Measurements from ENCODE around the gene GARIN5A. TPM values are rescaled to one million over a fixed set of nuclear protein-coding genes. Genes with fewer than 3 reads are reported as not detected.
A peak's percentile ranks its signal among the peaks of the same experiment; 100 is the strongest.

The GARIN5A gene
- total and polyA plus RNA-seq, 2 experiments from 2014 or later, result 0.20 TPM; not detected in 1

DNA sequence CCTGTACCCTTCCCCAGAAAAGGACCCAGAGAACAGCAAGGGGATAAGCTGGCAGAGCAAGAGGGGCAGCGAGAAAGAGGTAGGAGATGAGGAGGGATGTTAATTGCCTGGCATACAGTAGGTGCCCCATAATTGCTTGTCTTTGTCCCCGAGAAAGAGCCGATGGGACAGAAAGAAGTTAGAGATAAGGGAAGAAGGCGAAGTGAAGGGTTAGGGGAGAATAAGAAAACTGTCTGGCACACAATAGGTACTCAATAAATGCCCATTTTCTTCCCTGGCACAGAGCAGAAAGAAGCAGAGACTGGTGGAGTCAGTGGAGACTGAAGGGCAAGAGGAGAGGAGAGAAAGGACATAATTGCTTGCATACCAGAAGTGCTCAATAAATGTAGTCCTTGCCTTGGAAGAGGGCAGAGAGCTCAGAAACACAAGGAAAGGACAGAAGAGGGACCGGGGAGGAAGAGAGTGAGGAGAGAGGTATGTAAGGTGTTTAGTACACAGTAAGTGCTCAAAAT is 18.4 kb upstream of the GARIN5A start:
- Histone ChIP-seq H4K20me1 (ENCODE audit: insufficient read depth) (no peaks in the 10 kb centered on the region), H3K27me3 (replicated peaks; ENCODE audit: insufficient read depth) (peaks cover 11% of the 10 kb centered on the region), H2AFZ (no peak overlapping the region), H3K4me2 (ENCODE audit: unreplicated experiment) (no peak overlapping the region), H3K4me1 (ENCODE audit: insufficient read depth) (no peaks in the 10 kb centered on the region), H3K27ac (no peak overlapping the region), H3K36me3 (ENCODE audit: low read depth) (no peaks in the 10 kb centered on the region), H3K4me3 (no peak overlapping the region), H3K9me2 (ENCODE audit: insufficient read depth) (no peaks in the 10 kb centered on the region), H3K9ac (no peak overlapping the region), H3K9me3 (ENCODE audit: low read depth) (no peaks in the 10 kb centered on the region), H3F3A (ENCODE audit: insufficient read depth) (no peaks in the 10 kb centered on the region), H3K79me2 (ENCODE audit: insufficient read depth) (no peaks in the 10 kb centered on the region)
- in situ Hi-C loops (cut with MboI), result no loop called here
- DNase-seq, result no peak
- TF ChIP-seq EZH2 (IDR thresholded peaks at IDR 0.05; ENCODE audit: insufficient read depth, poor library complexity, severe bottlenecking), result no peak
- 60 to 73% methylated on average over 5 of the region's 5 CpGs for WGBS, 2 experiments (ENCODE audit: low coverage in 1 of 2, low lambda C conversion rate in 2 of 2, missing lambda C conversion rate in 2 of 2)

DNA sequence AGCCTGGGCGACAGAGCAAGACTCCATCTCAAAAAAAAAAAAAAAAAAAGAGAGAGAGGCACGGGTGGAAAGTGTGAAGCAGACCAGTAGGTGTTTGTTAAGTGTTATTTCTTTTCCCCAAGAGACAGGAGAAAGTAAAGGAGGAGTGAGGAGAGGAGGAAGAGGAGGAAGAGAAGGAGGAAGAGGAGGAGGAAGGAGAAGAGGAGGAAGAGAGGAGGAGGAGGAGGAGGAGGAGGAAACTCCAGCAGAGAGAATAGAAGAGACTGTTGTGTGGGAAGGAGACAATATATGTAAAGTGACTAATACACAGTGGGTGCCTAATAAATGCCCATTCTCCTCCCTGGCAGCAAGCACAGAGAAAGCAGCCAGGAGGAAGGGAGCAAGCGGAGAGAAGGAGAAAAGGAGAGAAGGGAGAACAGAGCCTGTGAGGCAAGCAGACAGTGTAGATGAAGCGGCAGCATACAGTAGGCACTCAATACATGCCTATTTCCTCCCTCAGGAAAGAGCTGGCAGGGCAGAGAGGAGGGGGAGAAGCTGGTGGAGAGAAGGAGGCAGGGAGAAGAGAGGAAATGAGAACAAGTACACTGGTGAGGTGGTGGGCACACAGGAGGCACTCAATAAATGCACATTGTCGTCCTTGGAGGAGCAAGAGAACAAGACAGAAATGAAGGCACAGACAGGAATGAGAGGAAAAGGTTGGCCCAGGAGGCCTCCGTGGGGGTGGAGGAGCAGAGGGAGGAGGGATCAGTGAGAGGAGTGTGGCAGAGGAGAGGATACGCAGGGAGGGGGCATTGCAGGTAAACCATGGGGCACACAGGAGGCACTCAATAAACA is 17.8 kb upstream of the GARIN5A start:
- TF ChIP-seq EZH2 (IDR thresholded peaks at IDR 0.05; ENCODE audit: insufficient read depth, poor library complexity, severe bottlenecking) (no peak), EZH2phosphoT487 (IDR thresholded peaks at IDR 0.05; ENCODE audit: insufficient read depth, low read depth) (no peak)
- no peak overlapping the region for H3K9ac ChIP-seq
- no peak overlapping the region for H3K27ac ChIP-seq
- in situ Hi-C loops (cut with MboI), result no loop called here
- no peaks in the 10 kb centered on the region for H3K36me3 ChIP-seq (ENCODE audit: low read depth)
- no peaks in the 10 kb centered on the region for H4K20me1 ChIP-seq (ENCODE audit: insufficient read depth)
- no peaks in the 10 kb centered on the region for H3K79me2 ChIP-seq (ENCODE audit: insufficient read depth)
- WGBS, 2 experiments (ENCODE audit: low coverage in 1 of 2, low lambda C conversion rate in 2 of 2, missing lambda C conversion rate in 2 of 2), result 38 to 39% methylated on average over 5 to 7 of the region's 7 CpGs
- no peaks in the 10 kb centered on the region for H3K4me1 ChIP-seq (ENCODE audit: insufficient read depth)
- no peak overlapping the region for H2AFZ ChIP-seq
- no peak overlapping the region for H3K4me3 ChIP-seq
- H3K9me3 ChIP-seq (ENCODE audit: low read depth), result no peaks in the 10 kb centered on the region
- H3K9me2 ChIP-seq (ENCODE audit: insufficient read depth), result no peaks in the 10 kb centered on the region
- DNase-seq, result no peak
- H3K27me3 ChIP-seq (replicated peaks; ENCODE audit: insufficient read depth), result peaks cover 4% of the 10 kb centered on the region; the same call in 1 of the 2 replicates
- H3F3A ChIP-seq (ENCODE audit: insufficient read depth), result no peaks in the 10 kb centered on the region
- no peak overlapping the region for H3K4me2 ChIP-seq (ENCODE audit: unreplicated experiment)

DNA sequence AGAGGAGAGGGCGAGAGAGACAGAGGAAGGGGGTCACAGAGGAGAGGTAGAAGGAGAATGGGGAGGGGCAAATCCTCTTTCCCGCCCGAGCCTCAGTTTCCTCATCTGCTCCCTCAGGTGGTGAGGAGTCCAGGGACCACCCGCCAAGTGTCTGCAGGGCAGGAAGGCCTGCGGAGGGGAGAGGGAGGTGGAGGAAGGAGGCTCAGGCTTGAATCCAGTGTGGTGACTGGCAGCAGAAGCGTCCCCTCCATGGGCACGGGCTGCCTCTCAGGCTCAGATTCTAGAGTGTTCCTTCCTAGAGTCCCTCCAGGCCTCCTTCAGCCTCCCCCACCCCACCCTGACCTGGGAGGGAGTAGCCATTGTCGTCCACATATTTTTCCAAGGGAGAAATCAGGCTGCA is 16.5 kb upstream of the GARIN5A start:
- Histone ChIP-seq H2AFZ (no peak overlapping the region), H3K4me3 (no peak overlapping the region), H4K20me1 (ENCODE audit: insufficient read depth) (no peaks in the 10 kb centered on the region), H3K27me3 (replicated peaks; ENCODE audit: insufficient read depth) (peaks cover 4% of the 10 kb centered on the region; the same call in 1 of the 2 replicates), H3K79me2 (ENCODE audit: insufficient read depth) (no peaks in the 10 kb centered on the region), H3F3A (ENCODE audit: insufficient read depth) (no peaks in the 10 kb centered on the region), H3K27ac (no peak overlapping the region), H3K9me3 (ENCODE audit: low read depth) (no peaks in the 10 kb centered on the region), H3K36me3 (ENCODE audit: low read depth) (no peaks in the 10 kb centered on the region), H3K4me1 (ENCODE audit: insufficient read depth) (no peaks in the 10 kb centered on the region), H3K9ac (no peak overlapping the region), H3K4me2 (ENCODE audit: unreplicated experiment) (no peak overlapping the region), H3K9me2 (ENCODE audit: insufficient read depth) (no peaks in the 10 kb centered on the region)
- in situ Hi-C loops (cut with MboI), result no loop called here
- 27 to 32% methylated on average over 8 of the region's 8 CpGs for WGBS, 2 experiments (ENCODE audit: low coverage in 1 of 2, low lambda C conversion rate in 2 of 2, missing lambda C conversion rate in 2 of 2)
- TF ChIP-seq EZH2phosphoT487 (IDR thresholded peaks at IDR 0.05; ENCODE audit: insufficient read depth, low read depth) (no peak), EZH2 (IDR thresholded peaks at IDR 0.05; ENCODE audit: insufficient read depth, poor library complexity, severe bottlenecking) (no peak)
- DNase-seq, result no peak

DNA sequence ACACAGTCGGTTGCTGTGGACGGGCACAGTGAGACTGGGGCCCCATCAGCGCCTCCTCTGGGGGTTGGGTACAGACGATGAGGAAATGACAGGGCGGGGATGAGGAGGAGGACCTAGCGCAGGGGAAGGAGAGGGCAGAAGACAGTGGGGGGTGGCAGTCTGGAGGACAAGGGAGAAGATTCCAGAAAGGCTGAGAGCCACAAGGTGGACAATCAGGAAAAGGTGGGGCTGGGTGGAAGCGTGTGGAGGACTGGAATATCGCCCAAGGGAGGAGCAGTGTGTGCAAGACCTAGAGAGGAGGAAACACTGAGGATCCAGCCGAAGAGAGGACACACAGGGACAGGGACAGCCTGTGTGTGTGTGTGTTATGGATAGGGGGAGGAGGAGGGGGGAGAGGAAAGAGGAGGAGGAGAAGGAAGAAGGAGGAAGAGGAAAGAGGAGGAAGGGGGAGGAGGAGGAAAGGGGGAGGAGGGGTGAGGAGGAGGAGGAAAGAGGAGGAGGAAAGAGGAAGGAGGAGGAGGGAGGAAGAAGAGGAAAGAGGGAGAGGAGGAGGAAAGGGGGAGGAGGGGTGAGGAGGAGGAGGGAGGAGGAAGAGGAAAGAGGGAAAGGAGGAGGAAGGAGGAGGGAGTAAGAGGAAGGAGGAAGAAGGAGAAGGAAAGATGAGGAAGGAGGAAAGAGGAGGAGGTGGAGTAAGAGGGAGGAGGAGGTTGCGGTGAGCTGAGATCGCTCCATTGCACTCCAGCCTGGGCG is 15.8 kb upstream of the GARIN5A start:
- no peaks in the 10 kb centered on the region for H3K9me3 ChIP-seq (ENCODE audit: low read depth)
- H4K20me1 ChIP-seq (ENCODE audit: insufficient read depth), result no peaks in the 10 kb centered on the region
- 7 to 13% methylated on average over 8 to 10 of the region's 12 CpGs for WGBS, 2 experiments (ENCODE audit: low coverage in 1 of 2, low lambda C conversion rate in 2 of 2, missing lambda C conversion rate in 2 of 2)
- in situ Hi-C loops (cut with MboI), result no loop called here
- no peak overlapping the region for H3K4me3 ChIP-seq
- DNase-seq, result peak; percentile 30
- no peak for TF ChIP-seq EZH2 (IDR thresholded peaks at IDR 0.05; ENCODE audit: insufficient read depth, poor library complexity, severe bottlenecking)
- TF ChIP-seq EZH2phosphoT487 (IDR thresholded peaks at IDR 0.05; ENCODE audit: insufficient read depth, low read depth), result no peak
- no peak overlapping the region for H3K27ac ChIP-seq
- no peaks in the 10 kb centered on the region for H3K36me3 ChIP-seq (ENCODE audit: low read depth)
- H3K9ac ChIP-seq, result no peak overlapping the region
- peaks cover 4% of the 10 kb centered on the region; the same call in 1 of the 2 replicates for H3K27me3 ChIP-seq (replicated peaks; ENCODE audit: insufficient read depth)
- no peak overlapping the region for H3K4me2 ChIP-seq (ENCODE audit: unreplicated experiment)
- no peaks in the 10 kb centered on the region for H3K9me2 ChIP-seq (ENCODE audit: insufficient read depth)
- H3K79me2 ChIP-seq (ENCODE audit: insufficient read depth), result no peaks in the 10 kb centered on the region
- H3K4me1 ChIP-seq (ENCODE audit: insufficient read depth), result no peaks in the 10 kb centered on the region
- H2AFZ ChIP-seq, result no peak overlapping the region
- H3F3A ChIP-seq (ENCODE audit: insufficient read depth), result no peaks in the 10 kb centered on the region

All from GM23248 (cell line).